OCI-LY1 (cell line): ENCODE results near the gene NHLRC4.

Experiments
- H2AFZ ChIP-seq: fragments of 200-600 bp; sonication (generic), shearing (Covaris generic); 2 replicates; pipeline ENCODE4 v1.6.0; 2014; ENCODE audit warnings: antibody characterized with exemption, mild to moderate bottlenecking, low read length
- H3F3A ChIP-seq: fragments of 200-600 bp; sonication (generic), shearing (Covaris generic); 2 replicates; pipeline ENCODE4 v1.6.0; 2014; ENCODE audit warnings: mild to moderate bottlenecking, antibody characterized with exemption, low read length, moderate library complexity; ENCODE audit not compliant: insufficient read depth
- H3K27ac ChIP-seq: fragments of 200-600 bp; sonication (generic); 2 replicates; pipeline ENCODE4 v1.5.1; 2014; ENCODE audit warnings: low read length, mixed run types, mild to moderate bottlenecking, low read depth; ENCODE audit not compliant: poor library complexity, severe bottlenecking
- H3K27me3 ChIP-seq: fragments of 200-600 bp; sonication (generic); 2 replicates; pipeline ENCODE4 v1.6.0; 2014; ENCODE audit warnings: antibody characterized with exemption, mild to moderate bottlenecking, low read length, moderate library complexity; ENCODE audit not compliant: insufficient read depth
- H3K36me3 ChIP-seq: fragments of 200-600 bp; sonication (generic); 2 replicates; pipeline ENCODE4 v1.6.1; 2014; ENCODE audit warnings: mild to moderate bottlenecking, antibody characterized with exemption, low read length, moderate library complexity, mixed read lengths; ENCODE audit not compliant: insufficient read depth
- H3K4me1 ChIP-seq: fragments of 200-600 bp; sonication (generic); 2 replicates; pipeline ENCODE4 v1.5.1; 2014; ENCODE audit warnings: mild to moderate bottlenecking, low read length, moderate library complexity; ENCODE audit not compliant: insufficient read depth, severe bottlenecking
- H3K4me2 ChIP-seq: fragments of 200-600 bp; sonication (generic), shearing (Covaris generic); 2 replicates; pipeline ENCODE4 v1.6.1; 2014; ENCODE audit warnings: low read length
- H3K4me3 ChIP-seq: fragments of 200-600 bp; sonication (generic); 2 replicates; pipeline ENCODE4 v1.5.1; 2014; ENCODE audit warnings: low read length, low read depth, mild to moderate bottlenecking, mixed read lengths; ENCODE audit not compliant: poor library complexity, severe bottlenecking
- H3K79me2 ChIP-seq: fragments of 200-600 bp; shearing (Covaris generic); 2 replicates; pipeline ENCODE4 v1.6.1; 2016; ENCODE audit warnings: mixed run types, low read length, mixed read lengths; ENCODE audit not compliant: insufficient read depth
- H3K9ac ChIP-seq: fragments of 200-600 bp; sonication (generic), shearing (Covaris generic); 2 replicates; pipeline ENCODE4 v1.6.1; 2014; ENCODE audit warnings: mild to moderate bottlenecking, low read length, mixed read lengths
- H3K9me2 ChIP-seq: fragments of 200-600 bp; sonication (generic), shearing (Covaris generic); 2 replicates; pipeline ENCODE4 v1.6.1; 2014; ENCODE audit warnings: low read depth, mild to moderate bottlenecking, low read length, mixed read lengths
- H3K9me3 ChIP-seq: fragments of 200-600 bp; shearing (Covaris generic); 2 replicates; pipeline ENCODE4 v1.6.1; 2014; ENCODE audit warnings: low read length, mixed read lengths
- H4K20me1 ChIP-seq: fragments of 200-600 bp; sonication (generic), shearing (Covaris generic); 2 replicates; pipeline ENCODE4 v1.6.0; 2016; ENCODE audit warnings: mild to moderate bottlenecking, low read length; ENCODE audit not compliant: insufficient read depth
- EZH2 ChIP-seq: fragments of 200-600 bp; sonication (generic), shearing (Covaris generic); IDR thresholded peaks from 2 replicates; pipeline ENCODE4 v1.8.0; 2017; ENCODE audit warnings: borderline replicate concordance, mixed run types, mild to moderate bottlenecking, antibody characterized with exemption, low read length, moderate library complexity, mixed read lengths
- TF ChIP-seq, protein P1 (sequence below): fragments of 200-600 bp; sonication (generic), shearing (Covaris generic); IDR thresholded peaks from 2 replicates; pipeline ENCODE4 v1.5.1; 2017; ENCODE audit warnings: mild to moderate bottlenecking, antibody characterized with exemption, low read length, moderate library complexity, mixed read lengths

NHLRC4 gene

GRCh38 chr16:539901-540530 lies 26.8 kb upstream of the NHLRC4 start:
- no peak overlapping the region for H3K4me3 ChIP-seq
- H4K20me1 ChIP-seq, result no peaks in the 10 kb centered on the region
- H3K9me3 ChIP-seq, result no peaks in the 10 kb centered on the region
- TF ChIP-seq EZH2, result no peak
- TF ChIP-seq, protein P1, sequence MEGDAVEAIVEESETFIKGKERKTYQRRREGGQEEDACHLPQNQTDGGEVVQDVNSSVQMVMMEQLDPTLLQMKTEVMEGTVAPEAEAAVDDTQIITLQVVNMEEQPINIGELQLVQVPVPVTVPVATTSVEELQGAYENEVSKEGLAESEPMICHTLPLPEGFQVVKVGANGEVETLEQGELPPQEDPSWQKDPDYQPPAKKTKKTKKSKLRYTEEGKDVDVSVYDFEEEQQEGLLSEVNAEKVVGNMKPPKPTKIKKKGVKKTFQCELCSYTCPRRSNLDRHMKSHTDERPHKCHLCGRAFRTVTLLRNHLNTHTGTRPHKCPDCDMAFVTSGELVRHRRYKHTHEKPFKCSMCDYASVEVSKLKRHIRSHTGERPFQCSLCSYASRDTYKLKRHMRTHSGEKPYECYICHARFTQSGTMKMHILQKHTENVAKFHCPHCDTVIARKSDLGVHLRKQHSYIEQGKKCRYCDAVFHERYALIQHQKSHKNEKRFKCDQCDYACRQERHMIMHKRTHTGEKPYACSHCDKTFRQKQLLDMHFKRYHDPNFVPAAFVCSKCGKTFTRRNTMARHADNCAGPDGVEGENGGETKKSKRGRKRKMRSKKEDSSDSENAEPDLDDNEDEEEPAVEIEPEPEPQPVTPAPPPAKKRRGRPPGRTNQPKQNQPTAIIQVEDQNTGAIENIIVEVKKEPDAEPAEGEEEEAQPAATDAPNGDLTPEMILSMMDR, result no peak
- H3K4me2 ChIP-seq, result no peak overlapping the region
- H3K27ac ChIP-seq, result no peak overlapping the region
- H3K9me2 ChIP-seq, result no peaks in the 10 kb centered on the region
- no peak overlapping the region for H3K9ac ChIP-seq
- H3K79me2 ChIP-seq, result no peaks in the 10 kb centered on the region
- H3F3A ChIP-seq, result no peaks in the 10 kb centered on the region
- no peaks in the 10 kb centered on the region for H3K4me1 ChIP-seq
- H2AFZ ChIP-seq, result no peak overlapping the region
- no peaks in the 10 kb centered on the region for H3K27me3 ChIP-seq
- H3K36me3 ChIP-seq, result no peaks in the 10 kb centered on the region

DNA sequence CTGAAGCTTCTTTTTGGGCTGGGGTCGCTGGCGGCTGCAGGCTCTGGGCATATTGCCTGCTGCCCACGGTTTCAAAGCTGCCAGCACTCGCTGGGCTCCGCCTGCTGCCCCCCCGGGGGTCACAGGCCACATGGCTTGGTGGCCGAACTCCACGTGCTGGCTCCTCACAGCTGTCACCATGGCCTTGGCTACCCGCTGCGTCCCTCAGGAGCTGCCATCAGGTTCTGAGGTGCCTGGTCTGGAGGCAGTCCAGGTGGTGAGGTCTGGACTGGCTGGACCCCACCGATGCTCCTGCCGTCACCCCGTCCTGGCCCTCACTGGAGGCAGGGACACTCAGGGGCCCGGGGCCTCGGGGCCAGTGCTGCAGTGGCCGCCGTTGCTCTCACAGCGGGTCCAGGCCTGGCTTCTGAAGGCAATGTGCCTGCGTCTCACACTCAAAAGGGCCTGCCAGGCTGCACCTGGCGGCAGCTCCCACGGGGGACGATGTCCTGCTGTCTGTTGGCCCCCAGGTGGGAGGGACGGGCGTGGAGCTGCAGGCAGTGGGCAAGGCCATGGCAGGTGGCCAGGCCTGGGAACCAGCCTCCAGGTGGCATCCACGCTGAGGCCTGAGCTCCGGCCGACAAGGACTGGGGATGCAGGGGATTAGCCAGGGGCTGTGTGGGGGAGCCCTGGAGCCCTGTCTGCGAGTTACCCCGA lies 26.0 kb upstream of the NHLRC4 start:
- no peaks in the 10 kb centered on the region for H3F3A ChIP-seq
- no peak overlapping the region for H2AFZ ChIP-seq
- H3K9me2 ChIP-seq, result no peaks in the 10 kb centered on the region
- no peaks in the 10 kb centered on the region for H3K9me3 ChIP-seq
- no peak overlapping the region for H3K4me3 ChIP-seq
- no peaks in the 10 kb centered on the region for H3K4me1 ChIP-seq
- TF ChIP-seq, protein P1, result no peak
- TF ChIP-seq EZH2, result no peak
- no peaks in the 10 kb centered on the region for H4K20me1 ChIP-seq
- H3K4me2 ChIP-seq, result no peak overlapping the region
- H3K79me2 ChIP-seq, result no peaks in the 10 kb centered on the region
- H3K9ac ChIP-seq, result no peak overlapping the region
- H3K27me3 ChIP-seq, result no peaks in the 10 kb centered on the region
- no peak overlapping the region for H3K27ac ChIP-seq
- no peaks in the 10 kb centered on the region for H3K36me3 ChIP-seq

DNA sequence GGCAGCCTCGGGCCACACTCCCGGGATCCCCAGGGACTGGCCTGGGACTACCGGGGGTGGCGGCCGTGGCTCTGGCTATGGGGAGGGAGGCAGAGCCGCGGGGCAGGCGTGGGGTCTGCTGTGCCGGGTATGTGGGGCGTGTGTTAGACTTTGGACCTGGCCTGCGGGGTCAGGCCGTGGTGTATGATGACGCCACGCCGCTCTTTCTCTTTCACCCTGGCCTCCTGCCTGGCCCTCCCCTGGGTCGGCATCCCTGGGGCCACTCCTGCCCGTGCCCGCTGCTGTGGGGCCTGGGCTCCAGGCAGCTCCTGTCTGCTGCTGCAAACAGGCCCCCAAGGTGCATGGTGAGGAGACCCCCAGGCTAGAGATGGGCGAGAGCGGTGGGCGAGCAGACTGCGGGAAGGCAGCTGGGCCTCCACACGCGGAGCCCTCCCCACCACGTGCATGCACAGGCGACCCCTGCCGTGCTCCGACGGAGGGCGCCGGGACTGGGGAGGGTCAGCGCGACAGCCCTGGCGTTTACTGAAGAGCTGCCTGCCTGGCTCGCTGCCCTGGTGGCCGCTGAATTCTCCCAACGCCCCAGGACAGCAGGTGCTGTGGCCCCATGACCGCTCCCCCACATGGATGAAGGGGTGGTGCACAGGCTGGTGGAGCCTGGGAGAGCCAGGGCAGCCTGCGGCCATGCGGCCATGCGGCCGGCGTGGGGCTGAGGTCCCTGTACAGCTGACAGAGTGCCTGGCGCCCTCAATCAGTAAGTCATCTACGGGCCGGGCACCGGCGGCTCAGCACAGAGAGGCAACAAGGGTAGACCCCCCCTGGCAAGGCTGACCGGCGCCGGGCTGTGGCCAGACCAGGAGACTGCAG lies 23.3 kb upstream of the NHLRC4 start:
- H3K36me3 ChIP-seq, result no peaks in the 10 kb centered on the region
- no peaks in the 10 kb centered on the region for H3K4me1 ChIP-seq
- no peaks in the 10 kb centered on the region for H3K9me2 ChIP-seq
- no peak overlapping the region for H3K9ac ChIP-seq
- H3K79me2 ChIP-seq, result no peaks in the 10 kb centered on the region
- H3K4me3 ChIP-seq, result no peak overlapping the region
- H3K27ac ChIP-seq, result no peak overlapping the region
- H3K4me2 ChIP-seq, result no peak overlapping the region
- no peaks in the 10 kb centered on the region for H4K20me1 ChIP-seq
- H3F3A ChIP-seq, result no peaks in the 10 kb centered on the region
- H3K27me3 ChIP-seq, result no peaks in the 10 kb centered on the region
- H3K9me3 ChIP-seq, result no peaks in the 10 kb centered on the region
- H2AFZ ChIP-seq, result no peak overlapping the region
- no peak for TF ChIP-seq EZH2
- TF ChIP-seq, protein P1, result no peak
